SK-N-SH (cell line): ENCODE results near the gene PIBF1.

Experiments
- MXI1 ChIP-seq: IDR thresholded peaks from 2 replicates; pipeline ENCODE4 v1.6.1; 2012; ENCODE audit warnings: mild to moderate bottlenecking, low read depth, low read length, improper control_type of control experiment
- POLR2AphosphoS5 ChIP-seq: IDR thresholded peaks from 2 replicates; pipeline ENCODE4 v1.6.1; 2012; ENCODE audit warnings: low read depth, low read length
- RCOR1 ChIP-seq: fragments of 150-350 bp; IDR thresholded peaks from 2 replicates; pipeline ENCODE4 v1.6.1; 2017; ENCODE audit warnings: antibody characterized with exemption, low read length
- SIN3A ChIP-seq: IDR thresholded peaks from 2 replicates; pipeline ENCODE4 v1.6.1; 2012; ENCODE audit warnings: low read depth, mild to moderate bottlenecking, low read length, moderate library complexity, borderline replicate concordance
- TF ChIP-seq, protein P1 (sequence below): fragments of 200-600 bp; sonication (generic); IDR thresholded peaks from 2 replicates; pipeline ENCODE4 v1.6.1; 2017; ENCODE audit warnings: antibody characterized with exemption, mild to moderate bottlenecking, moderate library complexity
- TF ChIP-seq, protein P2 (sequence below): IDR thresholded peaks from 2 replicates; pipeline ENCODE4 v1.4.0; 2012; ENCODE audit warnings: low read depth

DNA sequence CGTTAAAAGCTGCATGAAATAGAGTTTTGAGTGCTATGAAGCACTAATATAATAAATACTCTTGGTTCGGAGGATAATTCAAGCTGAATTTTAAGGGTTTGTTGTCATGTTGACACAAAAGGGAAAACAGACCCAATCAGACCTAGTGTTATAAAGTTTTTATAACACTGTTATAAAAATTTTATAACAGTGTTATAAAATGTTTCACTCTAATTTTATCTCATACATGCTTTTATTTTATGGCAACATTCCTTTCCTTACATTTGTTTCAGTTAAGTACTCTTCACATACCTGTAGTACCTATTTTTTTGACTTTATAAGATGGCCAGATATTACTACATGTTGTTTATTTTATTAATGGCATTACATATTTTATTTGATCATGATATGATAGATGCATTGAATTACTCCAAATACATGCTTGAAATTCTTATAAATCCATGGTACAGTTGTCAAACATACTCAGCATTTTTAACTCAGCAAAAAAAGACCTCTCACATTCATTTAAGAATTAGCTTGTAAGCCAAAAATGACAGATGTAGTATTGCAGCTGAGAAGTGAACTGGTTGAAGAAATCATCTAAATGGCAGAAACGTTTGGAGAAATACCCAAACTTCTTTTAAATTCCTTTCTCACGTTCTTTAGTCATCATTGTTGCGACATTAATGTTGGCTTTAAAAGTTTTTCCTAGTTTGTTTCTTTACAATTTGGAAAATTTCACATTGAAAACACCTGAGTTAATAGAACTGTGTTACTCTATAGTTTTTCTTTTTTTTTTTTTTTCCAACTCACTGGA lies 104.5 kb downstream of the PIBF1 start:
- TF ChIP-seq, protein P1, sequence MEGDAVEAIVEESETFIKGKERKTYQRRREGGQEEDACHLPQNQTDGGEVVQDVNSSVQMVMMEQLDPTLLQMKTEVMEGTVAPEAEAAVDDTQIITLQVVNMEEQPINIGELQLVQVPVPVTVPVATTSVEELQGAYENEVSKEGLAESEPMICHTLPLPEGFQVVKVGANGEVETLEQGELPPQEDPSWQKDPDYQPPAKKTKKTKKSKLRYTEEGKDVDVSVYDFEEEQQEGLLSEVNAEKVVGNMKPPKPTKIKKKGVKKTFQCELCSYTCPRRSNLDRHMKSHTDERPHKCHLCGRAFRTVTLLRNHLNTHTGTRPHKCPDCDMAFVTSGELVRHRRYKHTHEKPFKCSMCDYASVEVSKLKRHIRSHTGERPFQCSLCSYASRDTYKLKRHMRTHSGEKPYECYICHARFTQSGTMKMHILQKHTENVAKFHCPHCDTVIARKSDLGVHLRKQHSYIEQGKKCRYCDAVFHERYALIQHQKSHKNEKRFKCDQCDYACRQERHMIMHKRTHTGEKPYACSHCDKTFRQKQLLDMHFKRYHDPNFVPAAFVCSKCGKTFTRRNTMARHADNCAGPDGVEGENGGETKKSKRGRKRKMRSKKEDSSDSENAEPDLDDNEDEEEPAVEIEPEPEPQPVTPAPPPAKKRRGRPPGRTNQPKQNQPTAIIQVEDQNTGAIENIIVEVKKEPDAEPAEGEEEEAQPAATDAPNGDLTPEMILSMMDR, result no peak
- TF ChIP-seq RCOR1 (no peak), MXI1 (no peak), SIN3A (no peak), POLR2AphosphoS5 (no peak)
- TF ChIP-seq, protein P2, sequence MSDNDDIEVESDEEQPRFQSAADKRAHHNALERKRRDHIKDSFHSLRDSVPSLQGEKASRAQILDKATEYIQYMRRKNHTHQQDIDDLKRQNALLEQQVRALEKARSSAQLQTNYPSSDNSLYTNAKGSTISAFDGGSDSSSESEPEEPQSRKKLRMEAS, result no peak
